BLaER1 (cell line): ENCODE measurements around the gene SART3.
"Not testable (repeated sequence)": the region's sequence is repeated elsewhere in the genome, so short reads cannot be mapped to it uniquely, and the experiment has no call there.

Experiments
- H3K27ac ChIP-seq: shearing (Covaris generic); formaldehyde crosslinking; 2 replicates; pipeline ENCODE4 v1.8.1; 2022
- H3K27me3 ChIP-seq: shearing (Covaris generic); formaldehyde crosslinking; 2 replicates; pipeline ENCODE4 v1.8.1; 2022
- H3K36me3 ChIP-seq: shearing (Covaris generic); formaldehyde crosslinking; 2 replicates; pipeline ENCODE4 v1.8.1; 2022
- H3K4me1 ChIP-seq: shearing (Covaris generic); formaldehyde crosslinking; 2 replicates; pipeline ENCODE4 v1.8.1; 2022
- H3K4me2 ChIP-seq: shearing (Covaris generic); formaldehyde crosslinking; 2 replicates; pipeline ENCODE4 v1.8.1; 2022
- H3K4me3 ChIP-seq: shearing (Covaris generic); formaldehyde crosslinking; 2 replicates; pipeline ENCODE4 v1.8.1; 2022
- H3K9ac ChIP-seq: shearing (Covaris generic); formaldehyde crosslinking; 2 replicates; pipeline ENCODE4 v1.8.1; 2022
- H3K9me3 ChIP-seq: shearing (Covaris generic); formaldehyde crosslinking; 2 replicates; pipeline ENCODE4 v1.8.1; 2022
- H4K20me1 ChIP-seq: shearing (Covaris generic); formaldehyde crosslinking; 2 replicates; pipeline ENCODE4 v1.8.1; 2022
- Cebpa-rat ChIP-seq: shearing (Covaris generic); IDR thresholded peaks from 2 replicates; pipeline ENCODE4 v1.8.1; 2022

The SART3 gene

DNA sequence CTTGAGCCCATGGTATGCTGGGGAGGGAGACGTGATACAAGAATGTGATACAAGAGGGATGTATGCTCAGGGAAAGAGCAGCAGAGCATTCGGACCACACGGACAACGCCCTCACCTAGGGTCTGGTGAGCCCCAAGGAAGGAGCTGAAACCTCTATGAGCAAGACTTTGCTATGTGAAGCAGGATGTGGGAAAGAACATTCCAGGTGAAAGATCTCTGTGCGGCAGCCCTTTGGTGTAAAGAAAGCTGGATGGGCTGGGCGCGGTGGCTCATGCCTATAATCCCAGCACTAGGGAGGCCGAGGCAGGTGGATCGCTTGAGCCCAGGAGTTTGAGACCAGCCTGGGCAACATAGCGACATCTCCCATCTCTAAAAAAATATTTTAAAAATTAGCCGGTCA lies 62.8 kb downstream of the SART3 start:
- no peaks in the 10 kb centered on the region for H4K20me1 ChIP-seq
- no peaks in the 10 kb centered on the region for H3K4me1 ChIP-seq
- no peaks in the 10 kb centered on the region for H3K36me3 ChIP-seq
- H3K4me3 ChIP-seq, result no peak overlapping the region
- TF ChIP-seq Cebpa-rat, result no peak
- no peaks in the 10 kb centered on the region for H3K27me3 ChIP-seq
- peaks cover 14% of the 10 kb centered on the region for H3K9me3 ChIP-seq
- H3K4me2 ChIP-seq, result no peak overlapping the region
- H3K27ac ChIP-seq, result no peak overlapping the region
- no peak overlapping the region for H3K9ac ChIP-seq

- Histone ChIP-seq H3K27me3 (no peaks in the 10 kb centered on the region), H3K9ac (no peak overlapping the region), H3K4me3 (no peak overlapping the region), H3K4me2 (no peak overlapping the region), H3K4me1 (no peaks in the 10 kb centered on the region), H3K9me3 (no peaks in the 10 kb centered on the region), H4K20me1 (no peaks in the 10 kb centered on the region), H3K36me3 (no peaks in the 10 kb centered on the region), H3K27ac (no peak overlapping the region)
- no peak for TF ChIP-seq Cebpa-rat
Measured at GRCh38 chr12:108495823-108496579, 65.0 kb downstream of the SART3 start.

DNA sequence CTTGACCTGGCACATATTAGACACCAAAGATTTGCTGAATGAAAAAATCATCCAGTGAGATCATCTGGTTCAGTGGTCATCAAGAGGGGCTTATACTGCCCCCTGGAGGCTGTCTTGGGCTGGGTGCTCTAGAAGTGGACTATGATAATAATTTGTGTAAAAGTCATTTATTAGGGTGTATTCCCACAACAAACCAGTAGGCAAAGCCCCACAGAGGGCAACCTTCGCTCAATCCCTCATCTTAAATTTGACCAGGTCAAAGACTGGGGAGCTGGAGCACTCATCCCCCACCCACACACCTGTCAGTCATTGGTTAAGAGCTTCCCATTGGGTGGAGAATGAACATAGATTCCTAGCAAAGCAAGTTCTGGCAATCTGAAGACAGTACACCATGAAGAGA lies 65.9 kb downstream of the SART3 start:
- no peaks in the 10 kb centered on the region for H3K36me3 ChIP-seq
- TF ChIP-seq Cebpa-rat, result no peak
- H3K4me1 ChIP-seq, result no peaks in the 10 kb centered on the region
- H4K20me1 ChIP-seq, result no peaks in the 10 kb centered on the region
- no peak overlapping the region for H3K4me2 ChIP-seq
- H3K4me3 ChIP-seq, result no peak overlapping the region
- H3K9me3 ChIP-seq, result no peaks in the 10 kb centered on the region
- H3K27me3 ChIP-seq, result no peaks in the 10 kb centered on the region
- no peak overlapping the region for H3K9ac ChIP-seq
- H3K27ac ChIP-seq, result no peak overlapping the region

- Histone ChIP-seq H3K4me3 (no peak overlapping the region), H3K27me3 (no peaks in the 10 kb centered on the region), H3K9me3 (0 out of 2 replicates have a peak, but pooled peaks cover 9% of the 10 kb centered on the region), H3K27ac (no peak overlapping the region), H3K9ac (no peak overlapping the region), H3K36me3 (no peaks in the 10 kb centered on the region), H3K4me2 (no peak overlapping the region), H4K20me1 (no peaks in the 10 kb centered on the region), H3K4me1 (no peaks in the 10 kb centered on the region)
- TF ChIP-seq Cebpa-rat, result no peak
Measured at GRCh38 chr12:108491256-108491655, 69.7 kb downstream of the SART3 start.

DNA sequence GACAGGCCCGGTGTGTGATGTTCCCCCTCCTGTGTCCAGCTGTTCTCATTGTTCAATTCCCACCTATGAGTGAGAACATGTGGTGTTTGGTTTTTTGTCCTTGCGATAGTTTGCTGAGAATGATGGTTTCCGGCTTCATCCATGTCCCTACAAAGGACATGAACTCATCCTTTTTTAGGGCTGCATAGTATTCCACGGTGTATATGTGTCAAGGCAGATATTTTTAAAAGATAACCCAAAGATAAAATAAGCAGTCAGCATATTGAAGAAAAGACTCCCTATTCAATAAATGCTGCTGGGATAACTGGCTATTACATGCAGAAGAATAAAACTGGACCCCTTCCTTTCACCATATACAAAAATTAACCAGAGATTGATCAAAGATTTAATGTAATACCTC lies 73.9 kb downstream of the SART3 start:
- H3K4me3 ChIP-seq, H3K27me3 ChIP-seq, H3K4me2 ChIP-seq, H3K9ac ChIP-seq, H3K36me3 ChIP-seq, H3K27ac ChIP-seq, H4K20me1 ChIP-seq, H3K9me3 ChIP-seq, H3K4me1 ChIP-seq: not testable (repeated sequence)

GRCh38 chr12:108485371-108485770 lies 75.6 kb downstream of the SART3 start:
- H3K9ac ChIP-seq, H3K27me3 ChIP-seq, H4K20me1 ChIP-seq, H3K36me3 ChIP-seq, H3K27ac ChIP-seq, H3K9me3 ChIP-seq, H3K4me1 ChIP-seq, H3K4me2 ChIP-seq, H3K4me3 ChIP-seq: not testable (repeated sequence)

- no peak overlapping the region for H3K4me2 ChIP-seq
- 0 out of 2 replicates have a peak, but pooled peaks cover 9% of the 10 kb centered on the region for H3K9me3 ChIP-seq
- TF ChIP-seq Cebpa-rat, result no peak
- no peak overlapping the region for H3K4me3 ChIP-seq
- no peaks in the 10 kb centered on the region for H4K20me1 ChIP-seq
- no peaks in the 10 kb centered on the region for H3K4me1 ChIP-seq
- H3K27me3 ChIP-seq, result no peaks in the 10 kb centered on the region
- H3K9ac ChIP-seq, result no peak overlapping the region
- no peak overlapping the region for H3K27ac ChIP-seq
- H3K36me3 ChIP-seq, result no peaks in the 10 kb centered on the region
Measured at GRCh38 chr12:108484845-108485244, 76.1 kb downstream of the SART3 start.

- Histone ChIP-seq H3K27ac (no peak overlapping the region), H3K27me3 (no peaks in the 10 kb centered on the region), H3K9ac (no peak overlapping the region), H3K36me3 (no peaks in the 10 kb centered on the region), H3K9me3 (0 out of 2 replicates have a peak, but pooled peaks cover 9% of the 10 kb centered on the region), H3K4me1 (no peaks in the 10 kb centered on the region), H3K4me3 (no peak overlapping the region), H4K20me1 (no peaks in the 10 kb centered on the region), H3K4me2 (no peak overlapping the region)
- TF ChIP-seq Cebpa-rat, result no peak
Measured at GRCh38 chr12:108484431-108484830, 76.5 kb downstream of the SART3 start.

- Histone ChIP-seq H3K4me3 (no peak overlapping the region), H3K9me3 (0 out of 2 replicates have a peak, but pooled peaks cover 9% of the 10 kb centered on the region), H4K20me1 (no peaks in the 10 kb centered on the region), H3K4me2 (no peak overlapping the region), H3K4me1 (0 out of 2 replicates have a peak, but pooled peaks cover 5% of the 10 kb centered on the region), H3K27ac (no peak overlapping the region), H3K36me3 (no peaks in the 10 kb centered on the region), H3K27me3 (no peaks in the 10 kb centered on the region), H3K9ac (no peak overlapping the region)
- TF ChIP-seq Cebpa-rat, result no peak
Measured at GRCh38 chr12:108483213-108484059, 77.5 kb downstream of the SART3 start.

GRCh38 chr12:108482717-108483212 lies 78.2 kb downstream of the SART3 start:
- H3K9ac ChIP-seq, result no peak overlapping the region

More at GRCh38 chr12:108482717-108483212, 78.2 kb downstream of the SART3 start:
- H3K36me3 ChIP-seq, result no peaks in the 10 kb centered on the region
- H3K4me3 ChIP-seq, result no peak overlapping the region
- 0 out of 2 replicates have a peak, but pooled peaks cover 5% of the 10 kb centered on the region for H3K4me1 ChIP-seq
- H4K20me1 ChIP-seq, result no peaks in the 10 kb centered on the region
- no peak overlapping the region for H3K4me2 ChIP-seq
- no peaks in the 10 kb centered on the region for H3K27me3 ChIP-seq
- no peak overlapping the region for H3K27ac ChIP-seq
- H3K9me3 ChIP-seq, result 0 out of 2 replicates have a peak, but pooled peaks cover 8% of the 10 kb centered on the region
- no peak for TF ChIP-seq Cebpa-rat
